GM23248 (cell line): Measurements from ENCODE around the gene ZNF555. TPM values are rescaled to one million over a fixed set of nuclear protein-coding genes. Genes with fewer than 3 reads are reported as not detected.

Source experiments
- DNase-seq: peaks from one replicate; pipeline ENCODE4 v3.0.0-alpha.2; 2015
- H2AFZ ChIP-seq: fragments of 200-600 bp; sonication (generic); 2 replicates; pipeline ENCODE4 v1.6.1; 2016; ENCODE audit warnings: antibody characterized with exemption
- H3F3A ChIP-seq: fragments of 200-600 bp; sonication (generic); 2 replicates; pipeline ENCODE4 v1.6.1; 2016; ENCODE audit warnings: mild to moderate bottlenecking, antibody characterized with exemption, mixed run types; ENCODE audit not compliant: insufficient read depth
- H3K27ac ChIP-seq: fragments of 200-600 bp; sonication (generic); 2 replicates; pipeline ENCODE4 v1.5.1; 2016; ENCODE audit warnings: mild to moderate bottlenecking
- H3K27me3 ChIP-seq: fragments of 200-600 bp; sonication (generic); replicated peaks from 2 replicates; pipeline ENCODE4 v1.6.1; 2016; ENCODE audit warnings: mild to moderate bottlenecking; ENCODE audit not compliant: insufficient read depth
- H3K36me3 ChIP-seq: fragments of 200-600 bp; sonication (generic); 2 replicates; pipeline ENCODE4 v1.6.1; 2016; ENCODE audit warnings: low read depth, mild to moderate bottlenecking
- H3K4me1 ChIP-seq: fragments of 200-600 bp; sonication (generic); 2 replicates; pipeline ENCODE4 v1.6.1; 2016; ENCODE audit warnings: mild to moderate bottlenecking; ENCODE audit not compliant: insufficient read depth
- H3K4me2 ChIP-seq: fragments of 200-600 bp; sonication (generic); one replicate; pipeline ENCODE4 v1.6.1; 2016; ENCODE audit warnings: mild to moderate bottlenecking; ENCODE audit not compliant: unreplicated experiment
- H3K4me3 ChIP-seq: fragments of 200-600 bp; sonication (generic); 2 replicates; pipeline ENCODE4 v1.5.1; 2016; ENCODE audit warnings: mild to moderate bottlenecking
- H3K79me2 ChIP-seq: fragments of 200-600 bp; sonication (generic); 2 replicates; pipeline ENCODE4 v1.6.1; 2016; ENCODE audit warnings: mild to moderate bottlenecking; ENCODE audit not compliant: insufficient read depth
- H3K9ac ChIP-seq: fragments of 200-600 bp; sonication (generic); 2 replicates; pipeline ENCODE4 v1.6.1; 2016; ENCODE audit warnings: mild to moderate bottlenecking
- H3K9me2 ChIP-seq: fragments of 200-600 bp; sonication (generic); 2 replicates; pipeline ENCODE4 v1.6.1; 2016; ENCODE audit warnings: mixed run types, mild to moderate bottlenecking, moderate library complexity; ENCODE audit not compliant: insufficient read depth
- H3K9me3 ChIP-seq: fragments of 200-600 bp; sonication (generic); one replicate; pipeline ENCODE4 v1.6.1; 2017; ENCODE audit warnings: low read depth
- H4K20me1 ChIP-seq: fragments of 200-600 bp; sonication (generic); 2 replicates; pipeline ENCODE4 v1.6.0; 2016; ENCODE audit not compliant: insufficient read depth
- EZH2 ChIP-seq: fragments of 200-600 bp; sonication (generic); IDR thresholded peaks from 2 replicates; pipeline ENCODE4 v1.6.1; 2018; ENCODE audit warnings: antibody characterized with exemption, mild to moderate bottlenecking; ENCODE audit not compliant: insufficient read depth, poor library complexity, severe bottlenecking
- EZH2phosphoT487 ChIP-seq: fragments of 200-600 bp; sonication (generic); IDR thresholded peaks from 2 replicates; pipeline ENCODE4 v1.6.1; 2018; ENCODE audit warnings: antibody characterized with exemption, moderate library complexity, mild to moderate bottlenecking, low read depth; ENCODE audit not compliant: insufficient read depth
- WGBS, 2 experiments: methylation state at CpG; one replicate each; pipeline ENCODE4 v1.1.6; 2015 to 2017; ENCODE audit warnings: low lambda C conversion rate in 2 of 2, low coverage in 1 of 2; ENCODE audit errors: missing lambda C conversion rate in 2 of 2; 5-methylcytosine and 5-hydroxymethylcytosine counted together
- in situ Hi-C: fragments of 300-500 bp; cut with MboI; formaldehyde crosslinking; loops from 2 replicates; pipeline ENCODE4 v1.15.0; 2020
- polyA plus RNA-seq: library from polyadenylated mRNA; unstranded; fragments of >200 nt; fragmentation: Nextera tagmentation; extraction: Ambion mirVana; gene quantifications from 2 replicates; pipeline ENCODE4 v1.2.1, GENCODE V29; 2016
- total RNA-seq: library from RNA; depleted of rRNA; stranded (reverse); fragments of >200 nt; shearing (Covaris generic); gene quantifications from 2 replicates; pipeline ENCODE4 v1.2.3, GENCODE V29; 2014

Gene ZNF555
- total and polyA plus RNA-seq, 2 experiments from 2014 or later: 4.3 to 6.2 TPM

GRCh38 chr19:2820112-2820702, 21.1 kb upstream of the ZNF555 start:
- Histone ChIP-seq H3K9me2 (no peaks in the 10 kb centered on the region), H3K9me3 (no peaks in the 10 kb centered on the region), H3K27ac (no peak overlapping the region), H3K79me2 (no peaks in the 10 kb centered on the region), H3K4me3 (peak overlapping the region; percentile 77), H4K20me1 (no peaks in the 10 kb centered on the region), H3K9ac (peak overlapping the region; percentile 78), H3K4me2 (peak overlapping the region; percentile 94), H3K27me3 (no peaks in the 10 kb centered on the region), H3K36me3 (no peaks in the 10 kb centered on the region), H3K4me1 (no peaks in the 10 kb centered on the region), H2AFZ (peak overlapping the region; percentile 79), H3F3A (no peaks in the 10 kb centered on the region)
- WGBS, 2 experiments: 3 to 7% methylated on average over 13 to 36 of the region's 36 CpGs
- TF ChIP-seq EZH2phosphoT487 (no peak), EZH2 (no peak)
- DNase-seq: peak; percentile 43
- in situ Hi-C loops: no loop called here

GRCh38 chr19:2822846-2823245, 18.4 kb upstream of the ZNF555 start:
- H4K20me1 ChIP-seq: no peaks in the 10 kb centered on the region
- no peaks in the 10 kb centered on the region for H3K9me3 ChIP-seq
- no peak overlapping the region for H3K4me3 ChIP-seq
- H2AFZ ChIP-seq: no peak overlapping the region
- H3K27me3 ChIP-seq: no peaks in the 10 kb centered on the region
- no peaks in the 10 kb centered on the region for H3F3A ChIP-seq
- no peak overlapping the region for H3K27ac ChIP-seq
- no peaks in the 10 kb centered on the region for H3K79me2 ChIP-seq
- no peaks in the 10 kb centered on the region for H3K4me1 ChIP-seq
- 82 to 85% methylated on average over 5 of the region's 5 CpGs for WGBS, 2 experiments
- no peak overlapping the region for H3K9ac ChIP-seq
- TF ChIP-seq EZH2phosphoT487 (no peak), EZH2 (no peak)
- no peaks in the 10 kb centered on the region for H3K9me2 ChIP-seq
- DNase-seq: no peak
- H3K36me3 ChIP-seq: peaks cover 3% of the 10 kb centered on the region; the same call in 1 of the 2 replicates
- in situ Hi-C loops: no loop called here
- H3K4me2 ChIP-seq: no peak overlapping the region

DNA sequence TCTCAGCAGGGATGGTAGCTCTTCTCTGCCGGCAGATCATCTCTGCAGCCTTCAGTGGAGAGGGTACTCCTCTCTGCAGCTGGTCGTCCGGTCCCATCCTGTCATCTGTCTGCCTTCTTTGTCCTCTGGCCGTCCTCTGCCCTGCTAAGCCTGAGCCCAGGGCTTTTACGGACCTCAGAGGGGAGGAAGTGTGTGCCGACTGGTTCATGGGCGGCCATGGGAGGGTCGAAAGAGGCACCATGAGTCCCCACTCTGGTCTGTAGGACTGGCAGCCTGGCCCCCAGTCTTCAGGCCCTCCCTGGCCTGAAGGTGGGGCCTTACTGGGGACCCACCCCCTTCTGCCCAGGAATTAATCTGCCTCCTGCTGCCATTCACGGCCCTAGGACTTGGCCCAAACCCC, 17.6 kb upstream of the ZNF555 start:
- no peak for TF ChIP-seq EZH2phosphoT487
- TF ChIP-seq EZH2: no peak
- Histone ChIP-seq H3K9ac (no peak overlapping the region), H3K27me3 (no peaks in the 10 kb centered on the region), H3K27ac (no peak overlapping the region), H3K4me3 (no peak overlapping the region), H3K9me3 (no peaks in the 10 kb centered on the region), H4K20me1 (no peaks in the 10 kb centered on the region), H3K79me2 (no peaks in the 10 kb centered on the region), H3K36me3 (peaks cover 3% of the 10 kb centered on the region; the same call in 1 of the 2 replicates), H3F3A (no peaks in the 10 kb centered on the region), H3K9me2 (no peaks in the 10 kb centered on the region), H2AFZ (no peak overlapping the region), H3K4me2 (no peak overlapping the region), H3K4me1 (no peaks in the 10 kb centered on the region)
- in situ Hi-C loops: no loop called here
- no peak for DNase-seq
- 66 to 80% methylated on average over 9 of the region's 9 CpGs for WGBS, 2 experiments

DNA sequence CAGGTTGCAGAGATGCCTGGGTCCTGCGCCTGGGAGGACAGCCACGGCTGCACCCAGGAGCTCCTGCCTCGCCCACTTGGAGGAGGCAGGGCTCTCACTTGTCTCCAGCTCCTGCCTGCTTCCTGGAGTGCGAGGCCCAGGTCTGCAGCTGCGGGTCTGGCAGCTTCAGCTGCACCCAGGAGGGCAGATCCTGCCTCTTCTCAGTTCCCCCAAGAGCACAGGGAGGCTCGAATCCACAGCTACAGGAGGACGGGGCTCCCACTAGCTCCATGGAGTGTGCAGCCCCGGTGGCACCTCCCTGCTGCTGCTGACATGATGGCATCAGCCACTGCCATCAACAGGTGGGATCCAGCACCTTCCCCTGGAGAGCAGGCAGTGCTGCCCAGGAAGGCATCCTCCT, 17.1 kb upstream of the ZNF555 start:
- Histone ChIP-seq H3F3A (no peaks in the 10 kb centered on the region), H3K9ac (no peak overlapping the region), H3K9me2 (no peaks in the 10 kb centered on the region), H3K4me3 (no peak overlapping the region), H3K27me3 (no peaks in the 10 kb centered on the region), H4K20me1 (no peaks in the 10 kb centered on the region), H3K36me3 (peaks cover 7% of the 10 kb centered on the region; the same call in 1 of the 2 replicates), H2AFZ (no peak overlapping the region), H3K79me2 (no peaks in the 10 kb centered on the region), H3K9me3 (no peaks in the 10 kb centered on the region), H3K4me1 (no peaks in the 10 kb centered on the region), H3K4me2 (no peak overlapping the region), H3K27ac (no peak overlapping the region)
- DNase-seq: no peak
- TF ChIP-seq EZH2: no peak
- no peak for TF ChIP-seq EZH2phosphoT487
- in situ Hi-C loops: no loop called here
- WGBS, 2 experiments: 64 to 97% methylated on average over 6 of the region's 8 CpGs
